Activated CD8-positive, alpha-beta memory T cell treated with anti-CD3 and anti-CD28 coated beads, Interleukin-2, amount 10 ng/mL, durations not matched to agents 7 days and 5 days (primary cell): ENCODE results near the gene ASTN2. TPM values are rescaled to one million over a fixed set of nuclear protein-coding genes. Genes with fewer than 3 reads are reported as not detected.
A peak's percentile ranks its signal among the peaks of the same experiment; 100 is the strongest.

Experiments
- ATAC-seq: fragments of 150-1000 bp; cut with Tn5 transposase; one replicate; pipeline ENCODE4 v1.10.0; 2021; ENCODE audit warnings: moderate library complexity
- CTCF ChIA-PET: fragments of 350-600 bp; sonication (Branson Sonifier 250); formaldehyde crosslinking; loops from one replicate; lab custom pipeline; 2021; ENCODE audit warnings: antibody characterized with exemption; lab: Charles Lee
- DNase-seq: peaks from one replicate; pipeline ENCODE4 v3.0.0-alpha.2; 2020
- H3K27ac Mint-ChIP-seq: one replicate; pipeline ENCODE4 v1.8.0; 2021; ENCODE audit warnings: mild to moderate bottlenecking, mixed read lengths
- H3K27me3 Mint-ChIP-seq: one replicate; pipeline ENCODE4 v1.8.0; 2021; ENCODE audit warnings: mixed read lengths
- H3K36me3 Mint-ChIP-seq: one replicate; pipeline ENCODE4 v1.8.0; 2021; ENCODE audit warnings: mild to moderate bottlenecking, mixed read lengths
- H3K4me1 Mint-ChIP-seq: one replicate; pipeline ENCODE4 v1.8.0; 2021; ENCODE audit warnings: mixed read lengths
- H3K4me3 Mint-ChIP-seq: one replicate; pipeline ENCODE4 v1.8.0; 2021; ENCODE audit warnings: mild to moderate bottlenecking, moderate library complexity, mixed read lengths
- H3K9me3 Mint-ChIP-seq: one replicate; pipeline ENCODE4 v1.8.0; 2022; ENCODE audit warnings: low read depth, mixed read lengths
- total RNA-seq, 2 experiments: library from RNA; stranded (reverse); gene quantifications; one replicate each; pipeline ENCODE4 v1.2.3, GENCODE V29; 2021

The ASTN2 gene
- total RNA-seq, 2 experiments from 2014 or later = 4.0 to 5.4 TPM

DNA sequence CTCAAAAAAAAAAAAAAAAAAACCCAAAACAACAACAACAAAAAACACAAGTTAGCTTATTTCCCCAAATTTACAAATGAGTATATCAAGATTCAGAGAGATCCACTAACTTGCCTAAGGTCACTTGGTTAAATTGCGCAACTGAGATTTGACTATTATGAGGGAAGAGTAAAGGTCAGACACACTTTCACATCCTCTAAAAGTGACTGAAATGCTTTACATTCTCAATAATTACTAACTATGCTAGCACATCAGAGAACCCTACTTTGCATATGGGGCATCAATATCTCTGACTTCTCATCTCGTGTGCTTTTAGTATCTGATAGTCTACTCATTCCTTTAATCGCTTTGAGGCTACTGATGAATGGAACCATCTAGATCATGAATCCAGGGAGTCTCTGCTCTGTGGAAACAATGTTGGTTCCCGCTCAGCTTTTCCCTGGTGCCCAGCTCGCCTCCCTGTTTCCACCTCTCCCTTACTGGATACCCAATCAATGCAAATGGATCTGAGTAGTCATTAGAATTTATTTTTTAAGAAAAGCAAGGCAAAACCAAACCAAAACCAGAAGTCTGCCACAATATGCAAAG lies 909.9 kb downstream of the ASTN2 start:
- H3K27me3 Mint-ChIP-seq = no peaks in the 10 kb centered on the region
- no peaks in the 10 kb centered on the region for H3K4me1 Mint-ChIP-seq
- DNase-seq = no peak
- no peak for ATAC-seq
- CTCF ChIA-PET = no interaction called here
- H3K27ac Mint-ChIP-seq = no peak overlapping the region
- H3K36me3 Mint-ChIP-seq = no peaks in the 10 kb centered on the region
- no peak overlapping the region for H3K4me3 Mint-ChIP-seq
- peaks cover 3% of the 10 kb centered on the region for H3K9me3 Mint-ChIP-seq

DNA sequence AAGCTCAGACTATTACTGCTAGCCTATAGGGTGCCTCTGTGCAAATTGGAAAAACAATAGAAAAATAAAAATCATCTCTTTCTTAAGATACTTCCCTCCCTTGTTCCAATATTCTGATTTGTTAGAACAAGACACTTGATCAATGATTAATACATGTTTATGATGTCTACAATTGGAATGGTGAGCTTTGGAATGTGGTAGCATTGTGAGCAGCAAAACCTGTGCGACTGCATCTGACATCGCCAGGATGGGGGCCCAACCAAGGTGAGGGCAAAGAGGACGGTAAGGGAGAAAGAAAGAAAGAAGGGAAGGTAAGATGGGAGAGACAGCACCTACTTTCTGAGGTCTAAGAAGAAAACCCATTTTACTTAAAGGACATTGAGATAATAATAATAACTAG lies 910.8 kb downstream of the ASTN2 start:
- DNase-seq (no peak), ATAC-seq (no peak)
- Mint-ChIP-seq H3K27me3 (no peaks in the 10 kb centered on the region), H3K4me1 (no peaks in the 10 kb centered on the region), H3K4me3 (no peak overlapping the region), H3K27ac (no peak overlapping the region), H3K9me3 (peaks cover 3% of the 10 kb centered on the region), H3K36me3 (no peaks in the 10 kb centered on the region)
- CTCF ChIA-PET = no interaction called here

DNA sequence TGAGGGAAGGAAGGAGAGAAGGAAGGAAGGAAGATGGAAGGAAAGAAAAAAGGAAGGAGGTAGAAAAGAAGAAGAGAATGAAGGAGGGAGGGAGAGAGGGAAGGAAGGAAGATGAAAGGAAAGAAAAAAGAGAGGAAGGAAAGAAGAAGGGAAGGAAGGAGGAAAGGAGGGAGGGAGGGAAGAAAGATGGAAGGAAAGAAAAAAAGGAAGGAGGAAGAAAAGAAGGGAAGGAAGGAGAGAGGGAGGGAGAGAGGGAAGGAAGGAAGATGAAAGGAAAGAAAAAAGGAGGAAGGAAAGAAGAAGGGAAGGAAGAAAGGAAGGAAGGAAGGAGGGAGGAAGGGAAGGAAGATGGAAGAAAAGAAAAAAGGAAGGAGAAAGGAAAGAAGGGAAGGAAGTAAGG lies 912.1 kb downstream of the ASTN2 start:
- CTCF ChIA-PET = no interaction called here
- no peaks in the 10 kb centered on the region for H3K4me1 Mint-ChIP-seq

DNA sequence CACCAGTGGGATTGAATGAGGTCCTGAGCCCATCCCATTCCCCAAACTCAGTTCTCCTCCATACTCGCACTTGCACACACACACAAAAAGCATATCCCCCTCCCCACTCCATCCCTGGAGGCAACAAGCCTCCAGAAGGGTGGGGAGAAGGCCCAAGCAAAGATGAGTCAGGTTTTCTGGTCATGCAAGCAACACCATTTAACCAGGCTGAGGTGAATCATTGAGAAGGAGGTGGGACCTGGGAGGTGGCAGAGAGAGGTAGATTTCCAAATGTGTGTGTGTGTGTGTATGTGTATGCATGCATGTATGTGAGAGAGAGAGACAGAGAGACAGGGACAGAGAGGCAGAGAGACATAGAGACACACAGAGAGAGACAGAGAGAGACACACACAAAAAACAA lies 913.0 kb downstream of the ASTN2 start:
- CTCF ChIA-PET = no interaction called here
- H3K4me3 Mint-ChIP-seq = no peak overlapping the region
- ATAC-seq (no peak), DNase-seq (no peak)
- H3K27me3 Mint-ChIP-seq = no peaks in the 10 kb centered on the region
- no peaks in the 10 kb centered on the region for H3K4me1 Mint-ChIP-seq
- no peak overlapping the region for H3K27ac Mint-ChIP-seq
- no peaks in the 10 kb centered on the region for H3K9me3 Mint-ChIP-seq
- no peaks in the 10 kb centered on the region for H3K36me3 Mint-ChIP-seq

More for the DNA sequence above, 912.1 kb downstream of the ASTN2 start:
- Mint-ChIP-seq H3K27me3 (no peaks in the 10 kb centered on the region), H3K27ac (no peak overlapping the region), H3K9me3 (no peaks in the 10 kb centered on the region), H3K36me3 (no peaks in the 10 kb centered on the region), H3K4me3 (no peak overlapping the region)
- DNase-seq (no peak), ATAC-seq (no peak)

DNA sequence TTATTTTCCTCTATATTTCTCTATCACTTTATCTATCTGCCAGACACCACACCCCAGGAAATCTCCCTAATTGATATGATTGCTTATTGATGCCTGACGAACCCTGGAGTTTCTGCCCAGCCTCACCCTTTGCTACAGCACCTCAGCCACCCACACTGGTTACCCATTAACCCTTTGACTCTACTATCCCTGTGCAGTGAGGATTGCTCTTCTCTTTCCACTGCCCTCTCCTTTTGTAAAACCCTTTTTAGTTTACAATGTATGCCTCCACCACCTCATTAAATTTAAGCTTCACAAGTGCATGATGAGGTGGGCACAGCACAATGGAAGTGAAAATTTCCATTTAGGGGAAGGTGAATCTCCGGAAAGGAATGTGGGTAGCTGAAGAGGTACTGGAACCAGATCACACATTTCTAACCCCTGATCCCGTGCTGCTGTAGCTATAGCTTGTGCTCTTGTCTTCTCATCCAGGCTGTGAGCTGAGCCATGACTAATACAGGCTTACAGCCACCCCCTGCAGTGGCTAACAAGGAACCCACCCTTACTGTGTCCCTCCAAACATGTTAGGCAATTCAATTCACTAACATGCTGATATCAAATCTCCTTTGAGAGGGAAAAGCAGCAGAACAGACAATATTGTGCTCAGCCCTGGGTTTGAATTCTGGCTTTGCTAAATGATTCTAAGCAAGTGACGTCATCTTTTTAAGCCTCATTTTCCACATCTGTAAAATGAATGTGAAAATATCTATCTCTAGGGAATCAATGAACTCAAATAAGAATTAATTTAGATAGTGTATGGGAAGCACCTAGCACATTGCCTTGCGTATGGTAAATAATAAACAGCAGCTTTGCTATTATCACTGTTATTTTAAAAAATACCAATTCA lies 914.6 kb downstream of the ASTN2 start:
- no peak for ATAC-seq

DNA sequence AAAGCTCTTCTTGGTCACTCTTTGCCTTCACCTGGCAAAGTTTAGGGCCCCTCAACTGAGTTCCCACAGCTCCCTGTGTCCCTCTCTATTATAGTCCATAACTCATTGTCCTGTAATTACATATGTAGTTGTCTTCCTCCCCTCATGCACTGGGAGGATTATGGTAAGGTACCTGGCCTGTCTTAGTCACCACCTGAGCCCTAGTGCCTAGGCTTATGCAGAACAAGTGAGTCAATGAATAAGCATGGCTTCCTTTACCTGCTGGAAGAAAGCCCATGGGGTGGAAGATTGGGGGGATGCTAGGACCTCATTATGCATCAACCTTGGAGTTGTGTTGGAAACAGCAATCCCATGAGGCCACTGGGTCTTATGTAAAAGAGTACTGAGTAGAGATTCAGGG lies 915.4 kb downstream of the ASTN2 start:
- no peak for ATAC-seq
- H3K4me1 Mint-ChIP-seq = no peaks in the 10 kb centered on the region

More for the DNA sequence above, 914.6 kb downstream of the ASTN2 start:
- H3K36me3 Mint-ChIP-seq = no peaks in the 10 kb centered on the region
- CTCF ChIA-PET = no interaction called here
- no peaks in the 10 kb centered on the region for H3K9me3 Mint-ChIP-seq
- H3K4me1 Mint-ChIP-seq = no peaks in the 10 kb centered on the region
- no peaks in the 10 kb centered on the region for H3K27me3 Mint-ChIP-seq
- H3K4me3 Mint-ChIP-seq = no peak overlapping the region
- H3K27ac Mint-ChIP-seq = no peak overlapping the region
- no peak for DNase-seq

DNA sequence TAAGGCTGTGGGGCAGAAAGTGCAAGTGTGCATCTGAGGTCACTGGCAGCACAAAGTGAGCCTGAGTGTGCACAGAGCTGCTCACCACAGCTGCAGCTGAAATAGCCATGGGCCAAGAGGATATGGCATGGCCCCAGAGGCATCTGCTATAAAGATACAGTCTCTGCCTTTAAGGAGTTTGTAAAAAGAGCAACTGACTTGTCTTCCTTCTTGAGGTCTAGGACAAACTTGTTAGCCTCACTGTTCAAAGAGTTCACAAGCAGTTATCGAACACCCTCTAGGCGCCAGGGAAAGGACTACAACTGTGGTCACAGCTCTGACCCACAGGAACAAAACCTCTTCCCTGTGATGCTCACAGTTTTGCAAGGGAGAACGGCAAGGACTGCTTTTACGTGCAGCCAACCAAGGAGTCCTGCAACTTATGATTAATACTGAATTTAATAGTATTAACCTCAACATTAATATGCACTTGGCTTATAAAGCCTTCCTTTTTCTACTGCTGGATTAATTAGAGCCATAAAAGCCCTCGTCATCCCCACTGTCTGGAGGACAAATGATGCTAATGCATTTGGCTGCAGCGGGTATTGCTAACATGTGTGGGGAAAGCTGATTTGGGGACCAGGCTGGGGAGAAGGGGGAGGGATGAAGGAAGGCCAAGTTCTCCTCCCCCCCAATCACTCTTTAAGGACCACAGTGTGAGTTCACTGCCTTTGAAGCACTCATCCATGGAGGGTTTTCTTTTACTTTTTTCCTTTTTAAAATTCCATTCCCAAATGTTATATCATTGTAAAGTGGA lies 917.6 kb downstream of the ASTN2 start:
- DNase-seq = no peak
- CTCF ChIA-PET = no interaction called here
- no peak for ATAC-seq
- H3K27me3 Mint-ChIP-seq = no peaks in the 10 kb centered on the region
- H3K27ac Mint-ChIP-seq = no peak overlapping the region
- H3K9me3 Mint-ChIP-seq = no peaks in the 10 kb centered on the region
- H3K4me1 Mint-ChIP-seq = no peaks in the 10 kb centered on the region
- H3K4me3 Mint-ChIP-seq = no peak overlapping the region
- no peaks in the 10 kb centered on the region for H3K36me3 Mint-ChIP-seq

More for the DNA sequence above, 915.4 kb downstream of the ASTN2 start:
- no peaks in the 10 kb centered on the region for H3K36me3 Mint-ChIP-seq
- CTCF ChIA-PET = no interaction called here
- H3K4me3 Mint-ChIP-seq = no peak overlapping the region
- no peak for DNase-seq
- no peak overlapping the region for H3K27ac Mint-ChIP-seq
- no peaks in the 10 kb centered on the region for H3K27me3 Mint-ChIP-seq
- no peaks in the 10 kb centered on the region for H3K9me3 Mint-ChIP-seq

DNA sequence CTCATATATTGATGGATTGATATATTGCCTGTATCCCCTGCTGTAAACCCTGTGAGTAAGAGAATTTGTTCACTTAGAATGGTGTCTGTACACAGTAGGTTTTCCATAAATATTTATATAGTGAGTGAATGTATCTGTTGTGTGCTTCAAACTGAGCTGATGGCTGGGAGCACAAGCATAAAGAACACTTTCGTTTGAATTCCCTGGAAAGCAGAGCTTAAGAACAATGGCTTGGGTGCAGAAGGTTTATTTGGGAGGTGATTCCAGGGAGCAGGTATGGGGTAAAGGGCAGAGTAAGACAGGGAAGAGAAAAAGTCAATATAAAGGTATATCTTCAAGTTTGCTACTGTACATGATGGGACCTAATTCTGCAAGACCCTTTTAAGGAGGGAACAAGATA lies 918.7 kb downstream of the ASTN2 start:
- no peak for DNase-seq
- no peak for ATAC-seq
- CTCF ChIA-PET = no interaction called here
- Mint-ChIP-seq H3K9me3 (no peaks in the 10 kb centered on the region), H3K27ac (no peak overlapping the region), H3K27me3 (no peaks in the 10 kb centered on the region), H3K36me3 (no peaks in the 10 kb centered on the region), H3K4me1 (no peaks in the 10 kb centered on the region), H3K4me3 (no peak overlapping the region)

DNA sequence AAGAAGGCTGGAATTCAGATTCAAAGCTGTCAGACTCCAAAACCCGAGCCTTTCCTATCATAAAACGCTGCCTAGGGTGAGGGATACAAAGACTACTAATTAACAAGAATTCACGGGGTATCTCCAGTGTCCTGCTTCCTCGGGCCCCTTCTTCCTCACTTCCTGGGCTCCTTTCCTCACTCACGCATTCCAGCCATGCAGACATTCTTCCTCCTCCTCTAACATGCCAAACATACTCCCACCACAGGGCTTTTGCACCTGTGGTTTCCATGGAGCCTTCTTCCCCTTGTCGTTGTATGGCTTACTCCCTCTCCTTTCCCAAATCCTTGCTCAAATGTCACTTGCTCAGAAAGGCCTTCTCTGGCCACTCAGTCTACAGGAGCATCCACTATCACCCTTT lies 919.1 kb downstream of the ASTN2 start:
- CTCF ChIA-PET = no interaction called here
- H3K4me1 Mint-ChIP-seq = no peaks in the 10 kb centered on the region
- H3K27me3 Mint-ChIP-seq = no peaks in the 10 kb centered on the region

DNA sequence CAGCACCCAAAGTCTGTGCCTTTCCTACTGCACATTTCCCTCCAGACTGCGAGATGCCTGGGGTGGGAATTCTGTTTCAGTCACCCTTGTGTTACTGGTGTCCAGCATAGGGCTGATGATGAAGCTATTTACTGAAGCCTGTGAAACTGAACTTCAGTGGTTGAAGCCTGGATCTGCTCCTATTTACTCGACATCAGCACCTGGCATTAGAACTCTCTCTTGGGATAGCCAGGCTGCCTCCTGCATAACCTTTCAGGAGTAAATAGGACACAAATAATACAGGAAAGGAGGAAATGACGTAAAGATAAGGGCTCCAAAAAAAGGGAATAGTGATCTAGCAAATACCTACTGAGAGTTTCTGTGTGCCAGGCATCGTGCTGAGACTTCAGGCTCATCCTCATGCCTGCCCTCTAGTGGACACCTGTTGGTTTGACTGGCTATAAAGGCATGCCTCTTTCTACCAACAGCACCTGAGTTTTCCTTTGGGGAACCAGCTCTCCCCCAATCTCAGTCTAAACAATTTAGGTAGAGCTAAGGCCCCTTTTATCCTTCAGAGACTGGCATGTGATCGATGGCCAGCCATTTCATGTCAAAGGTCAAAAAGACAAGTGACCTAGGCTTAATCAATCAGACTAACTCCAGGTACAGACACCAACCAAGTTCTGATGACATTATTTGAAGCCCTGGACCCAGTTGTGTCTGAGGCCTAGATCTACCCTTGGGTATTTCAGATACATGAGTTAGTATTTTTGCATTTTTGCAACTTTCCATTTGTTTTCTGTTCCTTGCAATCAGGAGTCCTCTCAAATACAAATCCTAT lies 919.8 kb downstream of the ASTN2 start:
- ATAC-seq (no peak), DNase-seq (peak; percentile 47)
- Mint-ChIP-seq H3K27me3 (no peaks in the 10 kb centered on the region), H3K27ac (no peak overlapping the region), H3K36me3 (no peaks in the 10 kb centered on the region), H3K4me3 (no peak overlapping the region), H3K9me3 (peaks cover 2% of the 10 kb centered on the region), H3K4me1 (no peaks in the 10 kb centered on the region)
- CTCF ChIA-PET = no interaction called here

More for the DNA sequence above, 919.1 kb downstream of the ASTN2 start:
- no peak overlapping the region for H3K4me3 Mint-ChIP-seq
- H3K27ac Mint-ChIP-seq = no peak overlapping the region
- no peaks in the 10 kb centered on the region for H3K36me3 Mint-ChIP-seq
- H3K9me3 Mint-ChIP-seq = no peaks in the 10 kb centered on the region
- ATAC-seq = no peak
- no peak for DNase-seq

DNA sequence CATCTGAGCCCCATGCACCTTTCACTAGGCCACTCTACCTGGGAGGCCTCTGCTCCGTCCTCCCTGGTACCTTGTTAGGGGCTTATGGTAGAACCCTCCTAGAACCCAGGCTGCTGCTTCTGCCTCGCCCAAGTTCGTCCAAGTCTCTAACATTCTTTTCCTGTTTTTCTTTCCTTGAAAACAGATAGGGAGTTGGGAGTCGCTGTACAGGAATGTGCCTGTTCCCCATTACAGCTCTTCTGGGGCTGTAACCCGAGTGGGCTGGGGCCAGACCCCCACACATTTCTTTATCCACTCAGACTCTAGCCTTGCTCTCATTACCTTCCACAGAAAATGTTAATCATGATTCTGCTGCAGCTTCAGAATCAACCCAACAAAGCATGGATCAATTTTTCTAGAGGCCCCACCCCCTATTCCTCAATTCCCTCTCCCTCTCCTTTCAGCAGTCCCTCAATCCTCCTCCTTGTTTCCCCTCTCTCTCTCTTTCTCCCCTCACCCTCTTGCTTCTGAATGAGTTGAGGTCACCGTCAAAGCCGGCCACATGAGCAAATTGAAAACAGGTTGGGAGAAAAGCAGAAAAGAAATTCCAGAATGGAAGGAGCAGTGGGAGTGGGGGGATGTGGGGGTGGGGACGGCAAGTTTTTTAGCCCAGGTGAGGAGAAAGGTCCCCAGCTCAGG lies 921.5 kb downstream of the ASTN2 start:
- H3K27me3 Mint-ChIP-seq = no peaks in the 10 kb centered on the region
- ATAC-seq = no peak
- peaks cover 2% of the 10 kb centered on the region for H3K9me3 Mint-ChIP-seq
- DNase-seq = no peak
- CTCF ChIA-PET = no interaction called here
- no peaks in the 10 kb centered on the region for H3K4me1 Mint-ChIP-seq
- no peak overlapping the region for H3K4me3 Mint-ChIP-seq
- H3K27ac Mint-ChIP-seq = no peak overlapping the region
- H3K36me3 Mint-ChIP-seq = no peaks in the 10 kb centered on the region

DNA sequence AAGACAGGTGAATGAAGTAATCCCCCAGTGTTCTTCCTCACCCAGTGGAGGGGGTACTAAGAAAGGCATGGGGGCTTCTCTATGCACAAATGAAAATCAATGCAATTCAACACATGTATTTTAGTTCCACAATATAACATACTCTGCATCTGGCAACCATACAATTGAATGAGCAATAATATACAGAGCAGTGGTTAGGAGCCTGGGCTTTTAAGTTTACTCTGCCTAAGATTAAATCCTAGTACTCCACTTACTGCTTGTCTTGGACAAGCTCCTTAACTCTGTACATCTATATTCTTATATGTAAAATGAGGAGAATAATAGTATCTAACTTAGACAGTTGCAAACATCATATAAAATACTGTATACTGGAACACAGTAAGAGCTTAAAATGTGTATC lies 923.2 kb downstream of the ASTN2 start:
- H3K36me3 Mint-ChIP-seq = no peaks in the 10 kb centered on the region
- H3K4me3 Mint-ChIP-seq = no peak overlapping the region
- CTCF ChIA-PET = no interaction called here
- DNase-seq = no peak
- H3K27me3 Mint-ChIP-seq = no peaks in the 10 kb centered on the region
- no peaks in the 10 kb centered on the region for H3K4me1 Mint-ChIP-seq
- no peak for ATAC-seq
- peaks cover 2% of the 10 kb centered on the region for H3K9me3 Mint-ChIP-seq
- H3K27ac Mint-ChIP-seq = no peak overlapping the region

DNA sequence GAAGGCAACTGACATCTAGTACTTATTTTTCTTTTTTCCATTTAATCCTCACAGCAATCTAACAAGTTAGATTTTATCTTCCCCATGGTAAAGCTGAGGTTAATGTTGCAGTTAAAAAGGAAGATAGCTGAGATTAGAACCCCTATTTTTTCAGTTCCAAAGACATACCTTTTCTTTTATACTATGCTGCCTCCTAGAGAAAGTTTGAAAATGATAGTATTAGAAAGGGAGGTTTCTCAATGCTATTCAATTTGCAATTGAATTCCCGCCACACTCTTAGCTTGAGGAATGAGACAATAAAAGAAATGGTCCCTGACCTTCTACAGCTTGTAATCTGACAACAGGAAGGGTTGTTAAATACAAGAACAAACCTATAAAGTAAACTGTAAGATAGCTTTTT lies 923.6 kb downstream of the ASTN2 start:
- peaks cover 2% of the 10 kb centered on the region for H3K9me3 Mint-ChIP-seq
- no peaks in the 10 kb centered on the region for H3K4me1 Mint-ChIP-seq
- no peak overlapping the region for H3K4me3 Mint-ChIP-seq
- CTCF ChIA-PET = no interaction called here
- DNase-seq (no peak), ATAC-seq (no peak)
- no peak overlapping the region for H3K27ac Mint-ChIP-seq
- H3K27me3 Mint-ChIP-seq = no peaks in the 10 kb centered on the region
- H3K36me3 Mint-ChIP-seq = no peaks in the 10 kb centered on the region
